Endothelial cell (in vitro differentiated cells): ENCODE results near the gene PLCB1. TPM values are rescaled to one million over a fixed set of nuclear protein-coding genes. Genes with fewer than 3 reads are reported as not detected.

Experiments
- DNase-seq: peaks from one replicate; pipeline ENCODE4 v3.0.0; 2021; ENCODE audit warnings: low spot score
- H3K27ac Mint-ChIP-seq: one replicate; pipeline ENCODE4 v1.8.0; 2021; ENCODE audit warnings: mixed read lengths, inconsistent platforms; ENCODE audit not compliant: unreplicated experiment
- H3K27me3 Mint-ChIP-seq: one replicate; pipeline ENCODE4 v1.8.0; 2021; ENCODE audit warnings: mild to moderate bottlenecking, moderate library complexity, mixed read lengths, inconsistent platforms; ENCODE audit not compliant: unreplicated experiment
- H3K36me3 Mint-ChIP-seq: one replicate; pipeline ENCODE4 v1.8.0; 2021; ENCODE audit warnings: mild to moderate bottlenecking, low read depth, mixed read lengths, inconsistent platforms; ENCODE audit not compliant: unreplicated experiment
- H3K4me1 Mint-ChIP-seq: one replicate; pipeline ENCODE4 v1.8.0; 2021; ENCODE audit warnings: mild to moderate bottlenecking, mixed read lengths, inconsistent platforms; ENCODE audit not compliant: unreplicated experiment
- H3K4me3 Mint-ChIP-seq: one replicate; pipeline ENCODE4 v1.8.0; 2021; ENCODE audit warnings: mild to moderate bottlenecking, mixed read lengths, inconsistent platforms; ENCODE audit not compliant: unreplicated experiment
- H3K9me3 Mint-ChIP-seq: one replicate; pipeline ENCODE4 v1.8.0; 2021; ENCODE audit warnings: mixed read lengths, inconsistent platforms; ENCODE audit not compliant: unreplicated experiment
- CTCF ChIP-seq: fragments of 200-600 bp; sonication (generic); IDR thresholded peaks from one replicate; pipeline ENCODE4 v1.5.0; 2021; ENCODE audit warnings: antibody characterized with exemption; ENCODE audit not compliant: unreplicated experiment
- total RNA-seq: library from RNA; stranded (reverse); fragmentation: NEBNext Ultra II Directional; extraction: Animal tissue kit (Norgen Biotek cat#: 25700); gene quantifications from one replicate; pipeline ENCODE4 v1.2.1, GENCODE V29; 2021; ENCODE audit not compliant: unreplicated experiment

PLCB1 gene
- total RNA-seq, 1 donor from 2014 or later = 8.1 TPM

- no peak for DNase-seq
- no peak overlapping the region for H3K4me3 Mint-ChIP-seq
- H3K4me1 Mint-ChIP-seq = peaks cover 3% of the 10 kb centered on the region
- H3K27ac Mint-ChIP-seq = no peak overlapping the region
- H3K9me3 Mint-ChIP-seq = no peaks in the 10 kb centered on the region
- no peaks in the 10 kb centered on the region for H3K27me3 Mint-ChIP-seq
- H3K36me3 Mint-ChIP-seq = no peaks in the 10 kb centered on the region
- TF ChIP-seq CTCF = no peak
Observed at GRCh38 chr20:8536262-8536618, 404.2 kb downstream of the PLCB1 start.

GRCh38 chr20:8540466-8540865 is 408.4 kb downstream of the PLCB1 start:
- no peak overlapping the region for H3K27ac Mint-ChIP-seq
- no peaks in the 10 kb centered on the region for H3K27me3 Mint-ChIP-seq
- no peak for TF ChIP-seq CTCF
- H3K4me1 Mint-ChIP-seq = peaks cover 2% of the 10 kb centered on the region
- no peaks in the 10 kb centered on the region for H3K36me3 Mint-ChIP-seq
- no peak overlapping the region for H3K4me3 Mint-ChIP-seq
- DNase-seq = no peak
- H3K9me3 Mint-ChIP-seq = no peaks in the 10 kb centered on the region

DNA sequence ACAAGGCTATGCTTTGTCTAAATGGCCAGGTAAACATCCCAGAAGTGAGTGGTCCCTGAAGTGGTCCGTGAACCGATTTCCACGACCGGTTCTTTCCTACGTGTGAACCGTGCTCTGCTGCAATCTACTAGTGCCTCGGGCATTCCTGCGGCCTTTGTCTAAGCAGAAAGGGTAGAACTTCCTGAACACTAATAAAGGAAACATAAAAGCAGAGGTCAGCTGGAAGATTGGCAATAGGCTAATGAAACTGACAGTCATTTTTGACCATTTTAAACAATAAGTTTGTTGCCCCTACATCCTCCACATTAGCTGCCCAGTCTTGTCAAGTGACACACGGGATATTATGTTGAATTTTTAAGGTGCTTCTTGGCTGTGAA is 410.0 kb downstream of the PLCB1 start:
- Mint-ChIP-seq H3K4me1 (peaks cover 2% of the 10 kb centered on the region), H3K27ac (no peak overlapping the region), H3K27me3 (no peaks in the 10 kb centered on the region), H3K9me3 (no peaks in the 10 kb centered on the region), H3K4me3 (no peak overlapping the region), H3K36me3 (no peaks in the 10 kb centered on the region)
- TF ChIP-seq CTCF = no peak
- no peak for DNase-seq

DNA sequence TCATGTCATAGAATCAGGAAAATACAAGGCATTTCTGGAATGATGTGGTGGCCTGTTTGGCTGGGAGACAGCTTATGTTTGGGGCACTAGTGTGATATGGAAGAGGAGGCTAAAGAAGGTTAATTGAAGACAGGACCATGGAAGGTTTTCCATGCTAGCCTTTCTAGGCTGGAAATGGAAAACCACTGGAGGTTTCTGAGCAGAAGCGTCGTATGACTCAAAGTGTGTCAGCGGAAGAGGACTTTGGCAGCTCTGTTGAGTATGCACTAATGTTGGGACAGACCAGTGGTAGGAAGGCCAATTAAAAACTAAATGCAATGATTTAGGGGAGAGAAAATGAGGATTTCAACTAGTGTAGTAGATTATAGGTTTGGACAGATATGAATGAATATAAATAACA is 413.1 kb downstream of the PLCB1 start:
- H3K4me3 Mint-ChIP-seq = no peak overlapping the region
- DNase-seq = no peak
- TF ChIP-seq CTCF = no peak
- H3K27me3 Mint-ChIP-seq = peaks cover 2% of the 10 kb centered on the region
- H3K4me1 Mint-ChIP-seq = peaks cover 2% of the 10 kb centered on the region
- H3K27ac Mint-ChIP-seq = no peak overlapping the region
- no peaks in the 10 kb centered on the region for H3K36me3 Mint-ChIP-seq
- H3K9me3 Mint-ChIP-seq = no peaks in the 10 kb centered on the region

DNA sequence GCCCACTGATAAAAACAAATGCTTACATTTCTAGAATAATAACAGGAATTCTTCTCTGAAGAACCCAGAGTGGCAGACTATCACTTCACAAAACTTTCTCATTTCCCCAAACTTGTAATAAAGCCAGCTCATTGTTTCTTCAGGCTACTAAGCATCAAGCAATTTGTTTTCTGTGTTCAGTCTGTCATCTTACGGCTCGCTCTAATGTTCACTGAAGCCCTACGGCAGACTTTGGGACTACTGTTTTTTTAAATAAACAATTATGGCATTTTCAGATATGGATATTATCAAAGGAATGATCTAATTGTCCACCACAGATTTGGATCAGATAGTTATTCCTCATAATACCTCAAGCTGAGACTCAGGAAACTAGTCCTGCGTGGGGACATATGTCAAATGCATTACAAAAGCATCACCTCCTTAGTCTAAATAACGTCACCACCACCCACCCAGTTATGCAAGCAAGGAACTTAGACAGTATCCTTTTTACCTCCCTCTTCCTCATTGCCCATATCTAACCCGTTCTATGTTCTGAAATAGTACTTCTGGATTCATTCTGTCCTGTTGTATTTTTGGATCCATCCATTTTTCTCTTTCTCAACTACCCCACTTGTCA is 415.1 kb downstream of the PLCB1 start:
- H3K36me3 Mint-ChIP-seq = no peaks in the 10 kb centered on the region
- no peak for TF ChIP-seq CTCF
- H3K9me3 Mint-ChIP-seq = no peaks in the 10 kb centered on the region
- H3K4me3 Mint-ChIP-seq = no peak overlapping the region
- H3K4me1 Mint-ChIP-seq = peaks cover 2% of the 10 kb centered on the region
- DNase-seq = no peak
- H3K27ac Mint-ChIP-seq = no peak overlapping the region
- H3K27me3 Mint-ChIP-seq = peaks cover 2% of the 10 kb centered on the region
